ENCODE measurements around the gene PNKD.

Gene PNKD

GRCh38 chr2:218284106-218284811, 13.9 kb downstream of the PNKD start:
- TF ChIP-seq CTCF (IDR thresholded peaks at IDR 0.05; ENCODE audit: low read length) (no peak), EZH2 (IDR thresholded peaks at IDR 0.05; ENCODE audit: borderline replicate concordance, low read length) (no peak)
- H3K9me3 ChIP-seq (ENCODE audit: low read length), result no peaks in the 10 kb centered on the region
- no peaks in the 10 kb centered on the region for H3K79me2 ChIP-seq (ENCODE audit: insufficient read depth, low read length)
- no peaks in the 10 kb centered on the region for H3K36me3 ChIP-seq (ENCODE audit: insufficient read depth, low read length)
- no peaks in the 10 kb centered on the region for H3K27me3 ChIP-seq (ENCODE audit: insufficient read depth, low read length)
- no peaks in the 10 kb centered on the region for H3K9me2 ChIP-seq (ENCODE audit: low read depth, low read length)
- no peaks in the 10 kb centered on the region for H3F3A ChIP-seq (ENCODE audit: insufficient read depth, low read length)
- no peak overlapping the region for H2AFZ ChIP-seq (ENCODE audit: low read length)
- no peak overlapping the region for H3K4me3 ChIP-seq (ENCODE audit: low read depth, low read length, poor library complexity, severe bottlenecking)
- H4K20me1 ChIP-seq (ENCODE audit: insufficient read depth, low read length), result no peaks in the 10 kb centered on the region
- no peak overlapping the region for H3K4me2 ChIP-seq (ENCODE audit: low read length)
- H3K9ac ChIP-seq (ENCODE audit: low read length), result no peak overlapping the region
- H3K4me1 ChIP-seq (ENCODE audit: insufficient read depth, low read length, severe bottlenecking), result peaks cover 21% of the 10 kb centered on the region
- no peak overlapping the region for H3K27ac ChIP-seq (ENCODE audit: low read depth, low read length, poor library complexity, severe bottlenecking)

GRCh38 chr2:218285604-218286003, 15.3 kb downstream of the PNKD start:
- Histone ChIP-seq H3K27ac (ENCODE audit: low read depth, low read length, poor library complexity, severe bottlenecking) (no peak overlapping the region), H3K27me3 (ENCODE audit: insufficient read depth, low read length) (no peaks in the 10 kb centered on the region), H2AFZ (ENCODE audit: low read length) (no peak overlapping the region), H3K36me3 (ENCODE audit: insufficient read depth, low read length) (no peaks in the 10 kb centered on the region), H3K9me3 (ENCODE audit: low read length) (no peaks in the 10 kb centered on the region), H3K79me2 (ENCODE audit: insufficient read depth, low read length) (no peaks in the 10 kb centered on the region), H4K20me1 (ENCODE audit: insufficient read depth, low read length) (no peaks in the 10 kb centered on the region), H3K9ac (ENCODE audit: low read length) (peak overlapping the region; percentile 22; the same call in 1 of the 2 replicates), H3K4me2 (ENCODE audit: low read length) (peak overlapping the region; percentile 56; the same call in 1 of the 2 replicates), H3K9me2 (ENCODE audit: low read depth, low read length) (no peaks in the 10 kb centered on the region), H3F3A (ENCODE audit: insufficient read depth, low read length) (no peaks in the 10 kb centered on the region), H3K4me3 (ENCODE audit: low read depth, low read length, poor library complexity, severe bottlenecking) (no peak overlapping the region), H3K4me1 (ENCODE audit: insufficient read depth, low read length, severe bottlenecking) (peaks cover 26% of the 10 kb centered on the region)
- TF ChIP-seq EZH2 (IDR thresholded peaks at IDR 0.05; ENCODE audit: borderline replicate concordance, low read length) (no peak), CTCF (IDR thresholded peaks at IDR 0.05; ENCODE audit: low read length) (no peak)

- Histone ChIP-seq H3K4me1 (ENCODE audit: insufficient read depth, low read length, severe bottlenecking) (peaks cover 38% of the 10 kb centered on the region), H3F3A (ENCODE audit: insufficient read depth, low read length) (no peaks in the 10 kb centered on the region), H3K79me2 (ENCODE audit: insufficient read depth, low read length) (no peaks in the 10 kb centered on the region), H3K9ac (ENCODE audit: low read length) (peak overlapping the region; percentile 22; the same call in 1 of the 2 replicates), H3K4me2 (ENCODE audit: low read length) (peak overlapping the region; percentile 56), H4K20me1 (ENCODE audit: insufficient read depth, low read length) (no peaks in the 10 kb centered on the region), H2AFZ (ENCODE audit: low read length) (no peak overlapping the region), H3K4me3 (ENCODE audit: low read depth, low read length, poor library complexity, severe bottlenecking) (peak overlapping the region; percentile 38), H3K9me3 (ENCODE audit: low read length) (no peaks in the 10 kb centered on the region), H3K9me2 (ENCODE audit: low read depth, low read length) (no peaks in the 10 kb centered on the region), H3K36me3 (ENCODE audit: insufficient read depth, low read length) (no peaks in the 10 kb centered on the region), H3K27me3 (ENCODE audit: insufficient read depth, low read length) (no peaks in the 10 kb centered on the region), H3K27ac (ENCODE audit: low read depth, low read length, poor library complexity, severe bottlenecking) (peak overlapping the region; percentile 54)
- TF ChIP-seq EZH2 (IDR thresholded peaks at IDR 0.05; ENCODE audit: borderline replicate concordance, low read length), result no peak
- TF ChIP-seq CTCF (IDR thresholded peaks at IDR 0.05; ENCODE audit: low read length), result no peak
These were observed 16.5 kb downstream of the PNKD start for GRCh38 chr2:218286570-218287459.
